ENCODE data around the gene FZD4.

GRCh38 chr11:86906198-86906597 is 49.0 kb downstream of the FZD4 start:
- TF ChIP-seq CTCF (IDR thresholded peaks at IDR 0.05) (no peak), EZH2 (IDR thresholded peaks at IDR 0.05; ENCODE audit: borderline replicate concordance, insufficient read depth, low read depth, low read length, poor library complexity, severe bottlenecking) (no peak)

All from B cell (primary cell).